SKM-1 treated with dmso at 0.1 percent for 144 hours (cell line): ENCODE results near the gene GJA5.

Experiments
- DNase-seq: peaks from one replicate; lab custom pipeline; 2025; ENCODE audit not compliant: unreplicated experiment; lab: John Stamatoyannopoulos, UW

GJA5 gene

GRCh38 chr1:147762233-147763024 lies 2.0 kb upstream of the GJA5 start:
- no peak for DNase-seq

- DNase-seq, result no peak
These were observed 1.9 kb downstream of the GJA5 start for GRCh38 chr1:147758379-147759100.

DNA sequence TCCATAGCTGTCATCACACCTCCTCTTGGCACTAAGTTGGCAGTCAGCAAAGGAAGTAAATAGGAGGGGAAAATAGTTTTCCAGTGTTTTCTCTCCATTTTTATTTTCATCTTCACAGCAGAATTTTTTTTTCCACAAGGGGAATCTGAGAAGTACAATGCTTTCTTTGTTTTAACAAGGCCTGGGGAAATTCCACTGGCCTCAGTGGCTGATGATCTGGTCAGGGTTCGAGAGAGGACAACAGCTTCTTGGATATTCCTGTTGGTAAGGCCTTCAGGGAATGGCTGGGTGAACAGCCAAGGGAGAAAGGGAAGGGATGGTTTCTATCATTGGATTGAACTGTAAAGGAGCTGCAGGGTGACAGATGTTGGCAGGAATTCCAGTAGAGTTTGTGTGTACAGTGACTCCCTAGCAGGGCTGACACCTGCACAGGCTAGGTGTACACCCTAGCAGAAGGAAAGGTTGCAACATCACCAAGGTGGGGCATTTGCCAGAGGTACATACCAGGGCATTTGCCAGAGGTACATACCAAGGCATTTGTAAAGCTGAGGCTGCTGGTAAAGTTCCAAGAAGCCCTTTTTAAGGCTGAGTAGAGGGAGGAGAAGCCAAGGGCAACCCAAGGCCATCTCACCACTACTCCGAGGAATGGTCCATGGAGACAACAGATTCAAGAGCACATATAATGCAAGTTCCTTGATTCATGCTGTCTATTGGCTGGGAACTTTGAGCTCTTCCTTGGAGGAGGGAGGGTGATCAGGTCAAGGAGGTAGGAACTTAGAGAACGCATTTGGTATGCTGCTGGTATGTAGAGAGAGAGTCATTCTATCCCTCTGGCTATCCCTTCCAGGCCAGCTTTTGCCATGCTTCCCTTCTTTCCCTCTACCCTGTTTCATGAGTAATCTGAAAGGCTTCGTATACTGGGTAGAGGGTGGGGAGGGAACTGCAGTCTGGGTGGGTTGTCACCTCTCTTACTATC lies 3.1 kb downstream of the GJA5 start:
- no peak for DNase-seq

- DNase-seq, result no peak
These were observed 4.1 kb downstream of the GJA5 start for GRCh38 chr1:147756341-147756740.

DNA sequence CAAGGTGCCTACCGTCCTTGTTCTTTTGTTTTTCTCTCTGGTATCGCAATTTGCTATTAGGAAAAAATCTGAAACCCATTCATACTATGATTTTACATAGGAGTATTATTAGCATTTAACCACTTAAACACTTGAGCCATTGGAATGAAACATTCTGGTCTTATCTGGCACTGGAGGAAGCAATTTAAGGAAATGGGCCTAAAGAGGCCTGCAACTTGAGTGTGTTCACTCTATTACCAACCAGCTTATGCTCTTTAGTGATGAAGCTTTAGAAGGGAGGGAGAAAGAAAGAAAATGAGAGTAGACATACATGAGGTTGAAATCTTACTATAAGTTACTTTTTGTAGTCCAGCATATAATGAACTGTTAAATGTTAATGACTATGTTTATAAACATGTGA lies 5.7 kb downstream of the GJA5 start:
- no peak for DNase-seq

DNA sequence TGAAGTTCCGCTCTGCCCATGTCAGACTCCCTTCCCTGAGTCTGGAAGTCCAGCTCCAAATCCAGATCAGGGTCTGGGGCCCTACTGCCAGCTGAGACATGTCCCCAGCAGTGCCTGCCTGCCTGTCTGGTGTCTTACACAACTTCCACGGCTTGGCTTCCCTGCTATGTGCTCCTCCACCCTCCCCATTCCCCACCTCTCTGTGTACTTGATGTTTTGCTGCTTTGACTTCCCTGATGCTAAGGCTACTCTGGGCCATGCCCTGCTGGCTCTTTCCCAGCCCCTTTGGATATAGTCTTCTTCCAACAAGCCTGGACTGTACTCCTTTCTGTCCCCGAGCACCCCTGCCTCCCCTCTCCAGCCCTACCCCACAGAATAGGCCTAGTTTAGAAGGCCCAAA lies 7.3 kb downstream of the GJA5 start:
- DNase-seq, result no peak

DNA sequence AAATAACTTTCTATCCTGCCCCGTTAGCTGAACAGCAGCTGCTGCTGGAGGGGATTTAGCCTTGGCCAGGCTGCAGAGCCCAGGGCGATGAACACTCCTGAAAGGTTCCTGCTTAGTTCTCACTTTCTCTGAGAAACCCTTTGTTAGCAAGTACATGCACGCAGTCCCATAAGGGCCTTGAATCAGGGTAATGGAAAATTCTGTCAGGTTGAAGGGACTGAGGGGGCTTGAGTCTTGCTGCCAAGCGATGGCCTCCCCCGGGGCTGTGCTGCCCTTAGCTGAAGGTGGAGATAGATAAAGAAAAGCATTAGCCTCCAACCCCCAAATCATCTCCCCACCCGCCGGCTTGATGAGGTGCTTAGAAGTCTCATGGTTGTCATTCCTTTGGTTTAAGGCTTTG lies 7.9 kb downstream of the GJA5 start:
- DNase-seq, result no peak

DNA sequence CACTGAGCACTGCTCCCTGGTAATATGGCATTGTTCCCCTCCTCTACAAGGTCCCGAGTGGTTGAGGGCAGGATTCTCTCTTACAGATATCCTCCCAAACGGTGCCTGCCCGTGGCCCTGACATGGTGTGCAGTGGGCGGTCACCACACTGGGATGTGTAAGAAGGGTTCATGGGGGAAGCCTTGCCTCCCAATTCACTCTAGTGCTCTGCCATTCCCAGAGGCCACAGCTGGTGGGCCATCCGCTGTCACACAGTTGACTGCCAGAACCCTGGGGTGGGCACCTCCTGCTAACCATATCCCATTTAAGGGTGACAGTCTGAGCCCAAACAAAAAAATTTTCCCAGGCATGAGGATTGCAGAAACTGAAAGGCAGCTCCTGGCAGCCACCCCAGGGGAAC lies 9.1 kb downstream of the GJA5 start:
- no peak for DNase-seq

- DNase-seq, result no peak
These were observed 9.7 kb downstream of the GJA5 start for GRCh38 chr1:147750618-147751217.

GRCh38 chr1:147749792-147750191 lies 10.6 kb downstream of the GJA5 start:
- DNase-seq, result no peak

- no peak for DNase-seq
These were observed 11.6 kb downstream of the GJA5 start for GRCh38 chr1:147748676-147749350.

DNA sequence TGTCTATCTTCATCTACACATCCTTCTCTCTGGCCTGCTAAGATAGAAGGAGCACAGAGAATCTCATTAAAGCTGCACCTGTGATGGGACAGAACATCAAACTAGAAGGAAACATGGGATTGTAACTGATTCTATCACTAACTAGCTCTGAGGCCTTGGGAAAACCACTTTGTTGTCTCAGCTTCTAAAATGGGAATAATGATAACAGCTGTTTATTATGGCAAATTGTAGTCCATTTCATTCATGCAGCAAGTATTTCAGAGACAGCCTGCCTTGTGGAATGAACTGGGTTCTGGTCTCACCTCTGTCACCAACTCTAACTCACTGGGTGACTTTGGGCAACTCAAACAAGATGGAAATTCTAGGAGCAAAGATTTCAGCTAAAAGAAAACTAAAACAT lies 12.4 kb downstream of the GJA5 start:
- no peak for DNase-seq

GRCh38 chr1:147745271-147745670 lies 15.1 kb downstream of the GJA5 start:
- no peak for DNase-seq

- DNase-seq, result no peak
These were observed 19.3 kb downstream of the GJA5 start for GRCh38 chr1:147741065-147741464.

DNA sequence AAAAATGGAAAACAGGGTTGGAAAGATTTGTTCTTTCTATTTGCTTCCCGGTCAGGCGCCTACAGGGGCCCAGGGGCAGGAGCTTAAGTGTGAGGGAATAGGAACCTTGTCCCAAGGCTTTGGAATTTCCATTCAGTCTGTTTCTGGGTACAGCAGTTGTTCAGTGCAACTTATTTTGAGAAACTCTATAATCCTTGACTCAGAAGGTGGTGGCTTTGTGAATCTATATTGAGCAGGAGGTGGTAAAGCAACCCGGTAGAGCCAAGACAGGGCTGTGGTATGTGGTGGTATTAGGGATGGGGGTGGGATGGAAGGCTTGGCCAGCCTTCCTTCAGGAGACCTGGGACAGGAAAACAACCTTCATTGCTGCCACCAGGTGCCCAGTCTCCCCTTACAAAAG lies 20.0 kb downstream of the GJA5 start:
- no peak for DNase-seq

- DNase-seq, result no peak
These were observed 21.5 kb downstream of the GJA5 start for GRCh38 chr1:147738739-147739476.

- DNase-seq, result no peak
These were observed 22.3 kb downstream of the GJA5 start for GRCh38 chr1:147738129-147738528.

- no peak for DNase-seq
These were observed 23.5 kb downstream of the GJA5 start for GRCh38 chr1:147736883-147737282.

- no peak for DNase-seq
These were observed 25.0 kb downstream of the GJA5 start for GRCh38 chr1:147735423-147735822.
